GM12878 (cell line): ENCODE measurements around the gene POU2F1. TPM values are rescaled to one million over a fixed set of nuclear protein-coding genes. Genes with fewer than 3 reads are reported as not detected.
A peak's percentile ranks its signal among the peaks of the same experiment; 100 is the strongest.

Experiments used
- ATAC-seq: fragments of 200-7000 bp; cut with Tn5 transposase; 3 replicates; pipeline ENCODE4 v1.9.1; 2020; ENCODE audit warnings: mild to moderate bottlenecking, moderate library complexity
- BruUV-seq: library from RNA; stranded (reverse); fragments of 400-500 nt; replicated peaks from 2 replicates; lab custom pipeline; 2021; lab: Mats Ljungman, UMichigan
- CTCF ChIA-PET: fragments of 300-600 bp; sonication (Branson Sonifier 250); formaldehyde crosslinking; extraction: SDS; loops from one replicate; lab custom pipeline; 2021; ENCODE audit warnings: inconsistent platforms; lab: Yijun Ruan, JAX
- POLR2A ChIA-PET: fragments of 350-600 bp; formaldehyde crosslinking; extraction: SDS; loops from one replicate; lab custom pipeline; 2021; ENCODE audit warnings: inconsistent platforms; lab: Charles Lee
- RAD21 ChIA-PET: fragments of 300-600 bp; sonication (Branson Sonifier 250); formaldehyde crosslinking; loops from one replicate; lab custom pipeline; 2023; ENCODE audit warnings: antibody characterized with exemption; ENCODE audit not compliant: unreplicated experiment; lab: Charles Lee
- SMC1A ChIA-PET: fragments of 300-600 bp; sonication (Branson Sonifier 250); formaldehyde crosslinking; loops from one replicate; lab custom pipeline; 2023; ENCODE audit not compliant: unreplicated experiment, uncharacterized antibody; lab: Charles Lee
- DNase-seq: peaks from one replicate; pipeline ENCODE4 v3.0.0-alpha.2; 2011; ENCODE audit warnings: low read depth, low spot score
- FAIRE-seq: peaks from 3 replicates; lab custom pipeline; 2011; peaks lifted over from hg19 to GRCh38; lab: Jason Lieb, UNC
- H2AFZ ChIP-seq: 2 replicates; pipeline ENCODE4 v1.6.0; 2011; ENCODE audit warnings: low read depth, low read length, control low read depth; ENCODE audit not compliant: control insufficient read depth
- H3K27ac ChIP-seq: 2 replicates; pipeline ENCODE4 v1.5.1; 2011; ENCODE audit warnings: control low read depth; ENCODE audit not compliant: control insufficient read depth, insufficient read depth
- H3K27me3 ChIP-seq, 2 experiments: replicated peaks in 1 of 2; 2 replicates each; pipeline versions ENCODE4 v1.6.0 to v1.6.1; 2011; ENCODE audit warnings: low read length in 1 of 2; ENCODE audit not compliant: control insufficient read depth in 2 of 2, insufficient read depth in 2 of 2
- H3K36me3 ChIP-seq, 2 experiments: 2 replicates each; pipeline ENCODE4 v1.5.1; 2011; ENCODE audit warnings: low read length in 1 of 2; ENCODE audit not compliant: control insufficient read depth in 2 of 2, insufficient read depth in 2 of 2
- H3K4me1 ChIP-seq: 2 replicates; pipeline ENCODE4 v1.6.1; 2011; ENCODE audit warnings: mild to moderate bottlenecking, low read length, moderate library complexity, mixed read lengths; ENCODE audit not compliant: control insufficient read depth, insufficient read depth
- H3K4me2 ChIP-seq: 2 replicates; pipeline ENCODE4 v1.6.0; 2011; ENCODE audit warnings: control low read depth; ENCODE audit not compliant: control insufficient read depth, insufficient read depth
- H3K4me3 ChIP-seq: fragments of 200-600 bp; sonication (generic); 2 replicates; pipeline ENCODE4 v1.5.1; 2016
- H3K79me2 ChIP-seq: 2 replicates; pipeline ENCODE4 v1.6.0; 2011; ENCODE audit warnings: low read length; ENCODE audit not compliant: control insufficient read depth, insufficient read depth
- H3K9ac ChIP-seq: 2 replicates; pipeline ENCODE4 v1.8.0; 2011; ENCODE audit warnings: low read length, control low read depth, mixed read lengths; ENCODE audit not compliant: control insufficient read depth, insufficient read depth
- H3K9me3 ChIP-seq: replicated peaks from 3 replicates; pipeline ENCODE4 v1.5.1; 2011; ENCODE audit warnings: mild to moderate bottlenecking, low read length; ENCODE audit not compliant: control insufficient read depth, insufficient read depth
- H4K20me1 ChIP-seq: 2 replicates; pipeline ENCODE4 v1.6.0; 2011; ENCODE audit not compliant: control insufficient read depth, insufficient read depth
- CEBPZ ChIP-seq: fragments of 150-350 bp; IDR thresholded peaks from 2 replicates; pipeline ENCODE4 v1.6.1; 2016; ENCODE audit warnings: low read depth, low read length
- CHD1 ChIP-seq: IDR thresholded peaks from 2 replicates; pipeline ENCODE4 v1.6.1; 2012; ENCODE audit warnings: low read depth, low read length, improper control_type of control experiment
- CTCF ChIP-seq, 3 experiments: IDR thresholded peaks in 2 of 3; conservative IDR thresholded peaks in 1 of 3; 2 replicates each; pipeline ENCODE4 v1.5.1; 2011; ENCODE audit warnings: low read depth in 3 of 3, low read length in 3 of 3, mild to moderate bottlenecking in 3 of 3, control low read depth in 2 of 3, moderate library complexity in 2 of 3, inconsistent platforms in 1 of 3, mixed read lengths in 1 of 3; ENCODE audit not compliant: control insufficient read depth in 2 of 3, insufficient read depth in 1 of 3; ENCODE audit errors: extremely low read depth in 1 of 3
- DPF2 ChIP-seq: fragments of 450-650 bp; IDR thresholded peaks from 2 replicates; pipeline ENCODE4 v1.6.1; 2017; ENCODE audit warnings: mild to moderate bottlenecking
- EP300 ChIP-seq, 2 experiments: fragments of 150-350 bp in 1 of 2; IDR thresholded peaks; 2 replicates each; pipeline ENCODE4 v1.6.1; 2011 to 2012; ENCODE audit warnings: low read depth in 2 of 2, low read length in 2 of 2, borderline replicate concordance in 1 of 2, improper control_type of control experiment in 1 of 2, inconsistent platforms in 1 of 2; ENCODE audit not compliant: control insufficient read depth in 1 of 2
- MTA2 ChIP-seq: fragments of 450-650 bp; IDR thresholded peaks from 2 replicates; pipeline ENCODE4 v1.6.1; 2016; ENCODE audit warnings: low read depth, mild to moderate bottlenecking, moderate library complexity
- PML ChIP-seq: IDR thresholded peaks from 2 replicates; pipeline ENCODE4 v1.6.1; 2012; ENCODE audit warnings: low read length, inconsistent platforms
- SIN3A ChIP-seq: IDR thresholded peaks from 2 replicates; pipeline ENCODE4 v1.6.1; 2012; ENCODE audit warnings: low read depth, low read length, improper control_type of control experiment
- TCF12 ChIP-seq: IDR thresholded peaks from 2 replicates; pipeline ENCODE4 v1.6.1; 2011; ENCODE audit warnings: low read depth, mild to moderate bottlenecking, low read length
- TCF7 ChIP-seq: IDR thresholded peaks from 2 replicates; pipeline ENCODE4 v1.6.1; 2014; ENCODE audit warnings: antibody characterized with exemption, borderline replicate concordance
- USF2 ChIP-seq: IDR thresholded peaks from 2 replicates; pipeline ENCODE4 v1.6.1; 2011; ENCODE audit warnings: low read depth, low read length, improper control_type of control experiment, borderline replicate concordance
- ZSCAN29 ChIP-seq: fragments of 450-650 bp; IDR thresholded peaks from 2 replicates; pipeline ENCODE4 v1.6.1; 2017; ENCODE audit warnings: mild to moderate bottlenecking, moderate library complexity
- WGBS: methylation state at CpG from one replicate; pipeline ENCODE4 v1.1.6; 2016; ENCODE audit warnings: low lambda C conversion rate; ENCODE audit not compliant: insufficient replicate concordance, insufficient coverage; ENCODE audit errors: missing lambda C conversion rate; 5-methylcytosine and 5-hydroxymethylcytosine counted together
- in situ Hi-C: fragments of 300-500 bp; cut with MboI; formaldehyde crosslinking; loops from 9 replicates; pipeline ENCODE4 v1.14.3; 2018; ENCODE audit warnings: mixed read lengths
- intact Hi-C: fragments of 100-400 bp; cut with micrococcal nuclease; formaldehyde crosslinking; loops from one replicate; pipeline ENCODE4 v1.14.2; 2022; ENCODE audit not compliant: unreplicated experiment
- polyA plus RNA-seq, 11 experiments: library from polyadenylated mRNA; depleted of rRNA in 4 of 11; unstranded in 6 of 11; stranded (reverse) in 5 of 11; fragments of >200 nt; fragmentation: Nextera tagmentation in 4 of 11; fragmentation: Illumina TruSeq in 1 of 11; extraction: Ambion mirVana in 4 of 11; extraction: Trizol in 1 of 11; gene quantifications; 1 replicate in 1 of 11; 2 replicates in 10 of 11; pipeline versions ENCODE4 v1.2.1 to v1.2.3, GENCODE V29; 2011 to 2016; ENCODE audit warnings: inconsistent platforms in 2 of 11, missing spikeins in 2 of 11, low read depth in 1 of 11
- total RNA-seq, 4 experiments: library from RNA; depleted of rRNA in 3 of 4; stranded (reverse); fragments of >200 nt in 3 of 4; fragmentation: Illumina TruSeq in 1 of 4; extraction: Trizol in 1 of 4; gene quantifications; 2 replicates each; pipeline versions ENCODE4 v1.2.1 to v1.2.3, GENCODE V29; 2013 to 2021
- TF ChIP-seq, protein P1 (sequence below): fragments of 450-650 bp; IDR thresholded peaks from 2 replicates; pipeline ENCODE4 v1.6.1; 2016; ENCODE audit warnings: mild to moderate bottlenecking
- TF ChIP-seq, protein P2 (sequence below): IDR thresholded peaks from 2 replicates; pipeline ENCODE4 v1.6.1; 2011; ENCODE audit warnings: low read depth, mild to moderate bottlenecking, low read length, moderate library complexity, borderline replicate concordance; ENCODE audit errors: extremely low read depth

Gene POU2F1
- total and polyA plus RNA-seq, 10 of the 15 experiments (the other 5 are each of a cell fraction or from before 2014, with no cell fraction given), result 2.5 to 21.7 (median 12.5) TPM

DNA sequence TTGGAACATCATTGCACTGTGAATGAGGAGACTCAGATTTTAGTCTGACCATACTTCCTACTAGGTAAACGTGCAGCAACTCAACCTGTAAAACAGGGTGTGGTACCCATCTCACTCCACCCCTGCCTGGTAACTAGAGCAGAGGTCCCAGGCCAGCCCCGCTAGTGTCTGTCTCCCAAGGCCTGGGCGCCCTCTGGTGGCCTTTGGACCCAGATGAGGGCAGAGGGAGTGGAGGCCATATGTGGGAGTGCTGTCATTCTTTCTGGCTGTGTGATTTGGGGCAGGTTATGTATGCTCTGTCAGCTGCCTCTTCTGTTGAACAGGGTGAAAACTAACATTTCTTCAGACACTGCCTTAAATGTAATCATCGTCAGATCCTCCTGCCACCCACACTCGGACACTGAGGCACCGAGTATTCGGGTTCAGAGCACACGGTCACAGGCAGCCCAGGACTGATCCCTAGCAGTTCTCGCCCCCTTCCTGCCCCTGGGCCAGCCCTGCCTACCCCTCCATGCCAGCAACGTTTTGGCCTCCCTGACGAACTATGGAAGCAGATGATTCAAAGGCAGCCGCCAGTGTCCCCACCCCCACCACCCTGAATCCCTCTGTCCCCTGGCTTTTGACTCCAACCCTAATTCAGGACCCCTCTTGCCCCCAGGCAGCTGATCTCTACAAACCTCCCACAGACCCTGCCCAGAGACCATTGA is 221.6 kb downstream of the POU2F1 start:
- intact Hi-C loops, result loop anchor here (1.0 to 10.0 kb wide), 5 partner anchors 92 to 527 kb away; no protein-coding TSS in a partner anchor
- DNase-seq (no peak), FAIRE-seq (peak; percentile 89), ATAC-seq (peak; percentile 98)
- Histone ChIP-seq H3K9ac (no peak overlapping the region), H3K4me2 (no peak overlapping the region), H3K4me3 (no peak overlapping the region), H2AFZ (no peak overlapping the region), H3K4me1 (peaks cover 8% of the 10 kb centered on the region), H3K36me3 (no peaks in the 10 kb centered on the region), H3K9me3 (no peaks in the 10 kb centered on the region), H4K20me1 (no peaks in the 10 kb centered on the region), H3K27ac (no peak overlapping the region), H3K79me2 (no peaks in the 10 kb centered on the region), H3K27me3 (peaks cover 0 to 3% of the 10 kb centered on the region in 2 experiments; a peak in 1 of 4 replicates)
- in situ Hi-C loops, result loop anchor here (5.0 to 10.0 kb wide), 3 partner anchors 177 to 527 kb away; no protein-coding TSS in a partner anchor
- BruUV-seq, result no TSS peak
- CTCF ChIA-PET, result interaction anchor here (0.5 to 5.5 kb wide), 21 partner anchors 9 to 377 kb away, joined by 3 to 55 read pairs (median 6); partner anchors contain the start of gene POU2F1
- RAD21 ChIA-PET, result interaction anchor here (0.6 to 2.9 kb wide), 6 partner anchors 14 to 177 kb away, joined by 3 to 17 read pairs (median 4); no protein-coding TSS in a partner anchor
- WGBS, result 38% methylated on average over 12 of the region's 12 CpGs
- POLR2A ChIA-PET, result no interaction called here
- SMC1A ChIA-PET, result interaction anchor here (0.7 to 4.9 kb wide), 9 partner anchors 12 to 246 kb away, joined by 3 to 43 read pairs (median 3); no protein-coding TSS in a partner anchor
- TF ChIP-seq DPF2, result no peak
- TF ChIP-seq USF2, result no peak
- TF ChIP-seq CHD1, result no peak
- no peak for TF ChIP-seq CEBPZ
- TF ChIP-seq, protein P1, sequence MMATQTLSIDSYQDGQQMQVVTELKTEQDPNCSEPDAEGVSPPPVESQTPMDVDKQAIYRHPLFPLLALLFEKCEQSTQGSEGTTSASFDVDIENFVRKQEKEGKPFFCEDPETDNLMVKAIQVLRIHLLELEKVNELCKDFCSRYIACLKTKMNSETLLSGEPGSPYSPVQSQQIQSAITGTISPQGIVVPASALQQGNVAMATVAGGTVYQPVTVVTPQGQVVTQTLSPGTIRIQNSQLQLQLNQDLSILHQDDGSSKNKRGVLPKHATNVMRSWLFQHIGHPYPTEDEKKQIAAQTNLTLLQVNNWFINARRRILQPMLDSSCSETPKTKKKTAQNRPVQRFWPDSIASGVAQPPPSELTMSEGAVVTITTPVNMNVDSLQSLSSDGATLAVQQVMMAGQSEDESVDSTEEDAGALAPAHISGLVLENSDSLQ, result peak; percentile 38
- 0 out of 2 replicates have a peak, but pooled peaks have one; percentile 2 for TF ChIP-seq TCF12
- TF ChIP-seq EP300 (IDR thresholded peaks at IDR 0.05; ENCODE audit: borderline replicate concordance in 1 of 2, control insufficient read depth in 1 of 2, low read depth in 2 of 2, low read length in 2 of 2), result no peak
- no peak for TF ChIP-seq MTA2
- TF ChIP-seq CTCF (IDR thresholded peaks at IDR 0.05 in 2 of 3, conservative IDR thresholded peaks at IDR 0.05 in 1 of 3; ENCODE audit: control insufficient read depth in 2 of 3, extremely low read depth in 1 of 3, insufficient read depth in 1 of 3, low read depth in 3 of 3, low read length in 3 of 3), result peak; percentile 92
- TF ChIP-seq SIN3A, result no peak
- no peak for TF ChIP-seq PML
- no peak for TF ChIP-seq ZSCAN29
- TF ChIP-seq TCF7, result no peak
- TF ChIP-seq, protein P2, sequence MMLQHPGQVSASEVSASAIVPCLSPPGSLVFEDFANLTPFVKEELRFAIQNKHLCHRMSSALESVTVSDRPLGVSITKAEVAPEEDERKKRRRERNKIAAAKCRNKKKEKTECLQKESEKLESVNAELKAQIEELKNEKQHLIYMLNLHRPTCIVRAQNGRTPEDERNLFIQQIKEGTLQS, result no peak
